Keratinocyte (primary cell): ENCODE results near the gene AIG1. TPM values are rescaled to one million over a fixed set of nuclear protein-coding genes. Genes with fewer than 3 reads are reported as not detected.

Experiments used
- DNase-seq: peaks from one replicate; pipeline ENCODE4 v3.0.0-alpha.2; 2011; ENCODE audit warnings: low read depth, missing footprints, low spot score
- FAIRE-seq: peaks from 2 replicates; lab custom pipeline; 2011; peaks lifted over from hg19 to GRCh38; lab: Jason Lieb, UNC
- H2AFZ ChIP-seq: 2 replicates; pipeline ENCODE4 v1.6.0; 2012; ENCODE audit warnings: low read length, control low read depth, inconsistent platforms; ENCODE audit not compliant: control insufficient read depth
- H3K27ac ChIP-seq: 2 replicates; pipeline ENCODE4 v1.5.1; 2011; ENCODE audit warnings: low read length; ENCODE audit not compliant: control insufficient read depth, insufficient read depth
- H3K27me3 ChIP-seq: 3 replicates; pipeline ENCODE4 v1.6.0; 2011; ENCODE audit warnings: low read length; ENCODE audit not compliant: control insufficient read depth, insufficient read depth; ENCODE audit errors: extremely low read depth
- H3K36me3 ChIP-seq, 2 experiments: 2 replicates in 1 of 2; 3 replicates in 1 of 2; pipeline ENCODE4 v1.5.1; 2011; ENCODE audit warnings: low read length in 2 of 2, mild to moderate bottlenecking in 1 of 2; ENCODE audit not compliant: control insufficient read depth in 2 of 2, insufficient read depth in 2 of 2; ENCODE audit errors: extremely low read depth in 1 of 2
- H3K4me1 ChIP-seq: 3 replicates; pipeline ENCODE4 v1.5.1; 2011; ENCODE audit warnings: low read length; ENCODE audit not compliant: control insufficient read depth, insufficient read depth; ENCODE audit errors: extremely low read depth
- H3K4me2 ChIP-seq: 3 replicates; pipeline ENCODE4 v1.6.0; 2011; ENCODE audit warnings: low read depth, low read length; ENCODE audit not compliant: control insufficient read depth, insufficient read depth; ENCODE audit errors: extremely low read depth
- H3K4me3 ChIP-seq, 3 experiments: fragments of 200-600 bp in 1 of 3; sonication (generic) in 1 of 3; 2 replicates in 2 of 3; 3 replicates in 1 of 3; pipeline ENCODE4 v1.5.1; 2011 to 2016; ENCODE audit warnings: low read length in 3 of 3, mild to moderate bottlenecking in 3 of 3, control low read depth in 2 of 3, inconsistent platforms in 1 of 3, low read depth in 1 of 3, mixed read lengths in 1 of 3, mixed run types in 1 of 3, moderate library complexity in 1 of 3; ENCODE audit not compliant: control insufficient read depth in 2 of 3, insufficient read depth in 2 of 3; ENCODE audit errors: extremely low read depth in 1 of 3
- H3K79me2 ChIP-seq: 2 replicates; pipeline ENCODE4 v1.6.0; 2012; ENCODE audit warnings: low read length; ENCODE audit not compliant: control insufficient read depth, insufficient read depth
- H3K9ac ChIP-seq: 3 replicates; pipeline ENCODE4 v1.6.0; 2011; ENCODE audit warnings: low read length; ENCODE audit not compliant: control insufficient read depth, insufficient read depth; ENCODE audit errors: extremely low read depth
- H3K9me1 ChIP-seq: 3 replicates; pipeline ENCODE4 v1.6.0; 2011; ENCODE audit warnings: low read length; ENCODE audit not compliant: control insufficient read depth, insufficient read depth; ENCODE audit errors: extremely low read depth
- H3K9me3 ChIP-seq: 2 replicates; pipeline ENCODE4 v1.5.1; 2012; ENCODE audit warnings: low read depth, low read length; ENCODE audit not compliant: control insufficient read depth
- H4K20me1 ChIP-seq: 3 replicates; pipeline ENCODE4 v1.6.0; 2011; ENCODE audit warnings: low read length; ENCODE audit not compliant: control insufficient read depth, insufficient read depth; ENCODE audit errors: extremely low read depth
- EZH2 ChIP-seq: IDR thresholded peaks from one replicate; pipeline ENCODE4 v1.6.1; 2012; ENCODE audit warnings: inconsistent platforms, mild to moderate bottlenecking, low read length, moderate library complexity
- dilution Hi-C: fragments of 300-500 bp; cut with MboI; formaldehyde crosslinking; loops from one replicate; pipeline ENCODE4 v1.7.0; 2020; ENCODE audit warnings: low sequenced_read_pairs; ENCODE audit not compliant: extremely low pct_ligation_motif_present
- polyA plus RNA-seq, 5 experiments: library from polyadenylated mRNA; depleted of rRNA in 3 of 5; stranded (reverse) in 3 of 5; stranded (forward) in 1 of 5; unstranded in 1 of 5; fragments of >200 nt; gene quantifications; 1 replicate in 1 of 5; 2 replicates in 3 of 5; 3 replicates in 1 of 5; pipeline versions ENCODE4 v1.2.1 to v1.2.3, GENCODE V29; 2011 to 2012; ENCODE audit warnings: missing spikeins in 2 of 5, low read depth in 1 of 5, low replicate concordance in 1 of 5
- TF ChIP-seq, protein P1 (sequence below), 3 experiments: IDR thresholded peaks in 1 of 3; conservative IDR thresholded peaks in 1 of 3; optimal IDR thresholded peaks in 1 of 3; 2 replicates in 2 of 3; 3 replicates in 1 of 3; pipeline versions ENCODE3 to v1.5.1; 2011; ENCODE audit warnings: low read length in 3 of 3, mild to moderate bottlenecking in 3 of 3, moderate library complexity in 2 of 3, control low read depth in 1 of 3, inconsistent platforms in 1 of 3; ENCODE audit not compliant: insufficient read depth in 2 of 3; ENCODE audit errors: extremely low read depth in 1 of 3

The AIG1 gene
- polyA plus RNA-seq, 1 donor (not counting 4 experiments of a cell fraction or from before 2014, with no cell fraction given): 77.1 TPM

- no peak overlapping the region for H2AFZ ChIP-seq
- no peaks in the 10 kb centered on the region for H4K20me1 ChIP-seq
- TF ChIP-seq, protein P1, sequence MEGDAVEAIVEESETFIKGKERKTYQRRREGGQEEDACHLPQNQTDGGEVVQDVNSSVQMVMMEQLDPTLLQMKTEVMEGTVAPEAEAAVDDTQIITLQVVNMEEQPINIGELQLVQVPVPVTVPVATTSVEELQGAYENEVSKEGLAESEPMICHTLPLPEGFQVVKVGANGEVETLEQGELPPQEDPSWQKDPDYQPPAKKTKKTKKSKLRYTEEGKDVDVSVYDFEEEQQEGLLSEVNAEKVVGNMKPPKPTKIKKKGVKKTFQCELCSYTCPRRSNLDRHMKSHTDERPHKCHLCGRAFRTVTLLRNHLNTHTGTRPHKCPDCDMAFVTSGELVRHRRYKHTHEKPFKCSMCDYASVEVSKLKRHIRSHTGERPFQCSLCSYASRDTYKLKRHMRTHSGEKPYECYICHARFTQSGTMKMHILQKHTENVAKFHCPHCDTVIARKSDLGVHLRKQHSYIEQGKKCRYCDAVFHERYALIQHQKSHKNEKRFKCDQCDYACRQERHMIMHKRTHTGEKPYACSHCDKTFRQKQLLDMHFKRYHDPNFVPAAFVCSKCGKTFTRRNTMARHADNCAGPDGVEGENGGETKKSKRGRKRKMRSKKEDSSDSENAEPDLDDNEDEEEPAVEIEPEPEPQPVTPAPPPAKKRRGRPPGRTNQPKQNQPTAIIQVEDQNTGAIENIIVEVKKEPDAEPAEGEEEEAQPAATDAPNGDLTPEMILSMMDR (optimal IDR thresholded peaks at IDR 0.05 in 1 of 3, IDR thresholded peaks at IDR 0.05 in 1 of 3, conservative IDR thresholded peaks at IDR 0.05 in 1 of 3; ENCODE audit: extremely low read depth in 1 of 3, insufficient read depth in 2 of 3, low read length in 3 of 3): no peak
- no peak for TF ChIP-seq EZH2
- no peaks in the 10 kb centered on the region for H3K9me3 ChIP-seq
- no peaks in the 10 kb centered on the region for H3K4me1 ChIP-seq
- no peaks in the 10 kb centered on the region for H3K27me3 ChIP-seq
- no peaks in the 10 kb centered on the region for H3K9me1 ChIP-seq
- no peaks in the 10 kb centered on the region for H3K79me2 ChIP-seq
- DNase-seq (no peak), FAIRE-seq (no peak)
- H3K4me2 ChIP-seq: no peak overlapping the region
- dilution Hi-C loops: no loop called here
- H3K9ac ChIP-seq: no peak overlapping the region
- no peaks in the 10 kb centered on the region for H3K36me3 ChIP-seq
- no peak overlapping the region for H3K27ac ChIP-seq
- no peak overlapping the region for H3K4me3 ChIP-seq
Observed at GRCh38 chr6:143294265-143294860, 233.7 kb downstream of the AIG1 start.

DNA sequence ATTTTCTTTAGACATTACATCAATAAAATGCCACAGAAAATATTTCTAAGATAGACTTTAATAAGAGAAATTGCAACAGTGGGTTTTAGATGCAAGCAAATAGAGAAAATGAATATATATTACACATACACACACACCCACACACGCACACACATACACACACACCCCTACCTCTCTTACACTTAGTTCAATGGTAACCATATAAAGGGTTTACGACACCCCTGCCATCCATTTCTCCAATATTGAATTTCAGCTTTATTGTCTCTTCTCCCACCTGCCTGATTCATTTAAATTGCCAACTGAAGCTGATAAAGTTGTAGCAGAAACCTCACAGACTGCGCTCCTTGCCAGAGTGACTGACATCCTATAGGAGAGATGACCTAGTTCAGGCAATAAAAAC lies 235.2 kb downstream of the AIG1 start:
- Histone ChIP-seq H4K20me1 (no peaks in the 10 kb centered on the region), H3K9me3 (no peaks in the 10 kb centered on the region), H3K79me2 (no peaks in the 10 kb centered on the region), H3K9ac (no peak overlapping the region), H2AFZ (no peak overlapping the region), H3K27ac (no peak overlapping the region), H3K4me1 (no peaks in the 10 kb centered on the region), H3K9me1 (no peaks in the 10 kb centered on the region), H3K4me2 (no peak overlapping the region), H3K27me3 (no peaks in the 10 kb centered on the region), H3K4me3 (no peak overlapping the region), H3K36me3 (no peaks in the 10 kb centered on the region)
- no peak for DNase-seq
- no peak for TF ChIP-seq EZH2
- TF ChIP-seq, protein P1 (optimal IDR thresholded peaks at IDR 0.05 in 1 of 3, IDR thresholded peaks at IDR 0.05 in 1 of 3, conservative IDR thresholded peaks at IDR 0.05 in 1 of 3; ENCODE audit: extremely low read depth in 1 of 3, insufficient read depth in 2 of 3, low read length in 3 of 3): no peak
- dilution Hi-C loops: no loop called here
- FAIRE-seq: no peak
